Lower leg skin (tissue), 4 donors: ENCODE data around the gene NF2. TPM values are rescaled to one million over a fixed set of nuclear protein-coding genes. Genes with fewer than 3 reads are reported as not detected.

Experiments
- DNase-seq, 2 donors: peaks; one replicate each; pipeline ENCODE4 v3.0.0-alpha.2; 2019; ENCODE audit warnings: low spot score in 2 of 2
- H3K4me3 ChIP-seq: fragments of 200-600 bp; sonication (generic); 2 replicates; pipeline ENCODE4 v1.5.1; 2017; ENCODE audit warnings: mild to moderate bottlenecking, low read depth; ENCODE audit not compliant: poor library complexity, severe bottlenecking
- CTCF ChIP-seq, 3 donors: fragments of 450-650 bp; IDR thresholded peaks; one replicate each; pipeline ENCODE4 v1.5.1; 2016; ENCODE audit warnings: antibody characterized with exemption in 3 of 3, mild to moderate bottlenecking in 3 of 3, moderate library complexity in 2 of 3
- POLR2A ChIP-seq, 2 donors: fragments of 450-650 bp; IDR thresholded peaks; one replicate each; pipeline ENCODE4 v1.6.1; 2016 to 2017; ENCODE audit warnings: antibody characterized with exemption in 2 of 2, mild to moderate bottlenecking in 1 of 2, moderate library complexity in 1 of 2
- WGBS, 2 donors: methylation state at CpG; one replicate each; pipeline ENCODE4 v1.1.5; 2018; 5-methylcytosine and 5-hydroxymethylcytosine counted together
- intact Hi-C: fragments of 100-400 bp; cut with DNase I; formaldehyde crosslinking; loops from one replicate; pipeline ENCODE4 v1.15.0; 2023; ENCODE audit warnings: low total_unique reads
- total RNA-seq, 4 donors: library from RNA; depleted of rRNA; stranded (reverse); fragments of >200 nt; gene quantifications; one replicate each; pipeline ENCODE4 v1.1.0, GENCODE V29; 2016

Gene NF2
- total RNA-seq, 4 donors from 2014 or later, result 16.7 to 32.0 (median 25.2) TPM

DNA sequence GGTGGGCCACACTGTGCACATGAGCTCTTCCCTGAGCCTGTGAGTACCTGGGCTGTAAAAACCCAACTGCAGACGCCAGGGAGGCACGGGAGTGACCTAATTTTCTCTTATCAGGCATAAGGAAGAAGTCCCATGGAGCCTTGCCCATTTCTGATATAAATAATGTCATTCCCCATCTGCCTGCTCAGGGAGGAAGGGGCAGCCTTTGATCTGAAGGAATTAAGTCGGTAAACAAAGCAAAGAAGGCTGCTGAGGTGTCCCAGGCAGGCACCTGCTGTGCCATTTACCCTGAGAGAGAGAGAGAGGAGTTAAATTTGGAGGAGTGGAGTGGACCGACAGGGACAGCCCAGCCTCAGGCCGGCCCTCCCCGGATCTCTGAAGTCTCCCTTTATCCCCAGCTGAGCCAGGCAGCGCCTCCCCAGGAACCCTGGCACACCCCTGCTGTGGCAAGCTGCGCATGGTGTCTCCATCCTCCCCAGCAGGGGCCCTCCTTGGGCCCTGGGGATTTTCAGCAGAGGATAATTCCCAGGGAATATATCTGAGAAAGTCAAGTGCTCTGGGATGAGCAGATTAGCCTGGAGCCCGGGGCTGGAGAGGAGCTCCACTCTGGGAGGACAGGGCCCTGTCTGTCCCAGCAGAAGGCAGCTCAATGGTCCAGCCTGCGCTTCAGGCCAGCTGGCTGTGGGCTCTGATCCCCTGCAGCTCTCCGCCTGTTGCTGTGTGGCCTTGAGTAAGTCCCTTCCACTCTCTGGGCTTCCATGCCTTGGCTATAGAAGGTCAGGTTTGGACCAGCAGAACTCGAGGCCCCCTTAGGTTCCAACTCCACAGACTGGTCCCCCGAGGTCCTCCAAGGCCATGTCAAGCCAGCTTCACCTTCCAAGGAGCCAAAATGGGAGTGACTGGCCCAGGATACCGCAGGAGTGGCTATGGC, 98.8 kb downstream of the NF2 start:
- 26 to 43% methylated on average over 12 to 14 of the region's 14 CpGs for WGBS, 2 donors
- intact Hi-C loops, result no loop called here
- no peak for DNase-seq

DNA sequence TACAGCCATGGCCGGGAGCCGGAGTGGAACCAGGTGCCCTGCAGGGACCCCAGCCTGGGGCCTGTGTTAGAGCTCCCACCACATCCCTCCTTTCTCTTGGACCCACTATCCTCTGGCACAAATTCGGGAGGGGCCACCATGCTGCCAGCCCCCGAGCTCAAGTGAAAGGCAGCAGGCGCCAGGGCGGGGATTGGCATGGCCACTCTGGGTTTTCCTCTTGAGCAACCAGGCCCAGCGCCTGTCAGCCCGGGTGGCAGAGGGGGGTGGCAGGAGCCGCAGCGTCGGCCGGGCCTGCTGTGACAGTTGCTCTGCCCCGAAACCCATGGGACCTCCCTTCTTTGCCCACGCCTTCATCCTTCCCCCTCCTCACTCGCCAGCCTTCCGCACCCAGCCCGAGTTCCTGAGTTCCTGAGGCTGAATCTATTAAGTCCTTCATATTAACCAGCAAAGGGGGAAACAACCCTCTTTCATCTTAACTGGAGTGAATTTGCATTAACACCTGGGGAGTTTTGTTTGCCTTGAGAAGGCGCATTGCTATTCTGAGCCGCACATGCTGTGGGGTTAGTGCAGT, 99.6 kb downstream of the NF2 start:
- 23 to 24% methylated on average over 19 of the region's 19 CpGs for WGBS, 2 donors

More for the DNA sequence above, 98.8 kb downstream of the NF2 start:
- H3K4me3 ChIP-seq, result no peak overlapping the region
- no peak for TF ChIP-seq CTCF (IDR thresholded peaks at IDR 0.05)
- no peak for TF ChIP-seq POLR2A (IDR thresholded peaks at IDR 0.05)

GRCh38 chr22:29703569-29704195, 100.2 kb downstream of the NF2 start:
- no peak overlapping the region for H3K4me3 ChIP-seq
- 40 to 64% methylated on average over 5 to 7 of the region's 7 CpGs for WGBS, 2 donors

More for the DNA sequence above, 99.6 kb downstream of the NF2 start:
- no peak for DNase-seq
- TF ChIP-seq CTCF (IDR thresholded peaks at IDR 0.05) (no peak), POLR2A (IDR thresholded peaks at IDR 0.05) (no peak)
- H3K4me3 ChIP-seq, result no peak overlapping the region
- intact Hi-C loops, result no loop called here

DNA sequence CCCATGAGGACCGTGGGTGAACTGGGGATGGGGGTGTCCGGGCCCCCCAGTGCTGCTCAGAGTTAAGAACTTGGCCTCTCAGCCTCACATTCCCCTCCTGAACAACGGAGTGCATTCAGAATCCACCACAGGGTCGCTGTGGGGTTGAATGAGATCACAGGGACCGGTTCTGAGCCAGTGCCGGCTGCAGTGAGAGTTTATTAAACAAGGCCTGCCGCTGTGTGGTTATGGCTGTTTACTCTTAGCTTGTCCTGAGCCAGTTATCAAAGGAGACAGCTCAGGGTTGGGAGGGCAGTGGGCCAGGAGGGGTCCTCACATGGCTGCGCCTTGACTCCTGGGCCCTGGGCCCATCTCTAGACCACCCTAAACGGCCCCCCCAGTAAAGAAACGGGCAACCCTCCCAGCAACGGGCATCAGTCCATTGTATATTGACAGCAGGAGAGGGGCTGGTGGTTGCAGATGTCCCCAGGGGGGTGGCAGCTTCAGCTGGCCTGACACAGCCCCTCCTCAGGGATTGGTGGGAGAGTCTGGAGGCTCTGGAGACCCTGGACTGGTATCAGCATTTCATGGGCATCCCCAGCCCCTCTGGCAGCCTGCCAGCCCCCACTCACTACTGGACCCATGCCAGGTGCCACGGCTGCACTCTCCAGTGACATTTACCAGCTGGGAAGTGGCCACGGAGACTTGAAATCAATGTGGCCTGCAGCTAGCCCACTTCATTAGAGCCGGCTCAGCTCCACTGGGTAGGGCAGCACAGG, 101.3 kb downstream of the NF2 start:
- no peak for DNase-seq
- TF ChIP-seq POLR2A (IDR thresholded peaks at IDR 0.05), result no peak
- H3K4me3 ChIP-seq, result no peak overlapping the region
- intact Hi-C loops, result no loop called here
- 28 to 43% methylated on average over 11 to 14 of the region's 14 CpGs for WGBS, 2 donors

More at GRCh38 chr22:29703569-29704195, 100.2 kb downstream of the NF2 start:
- no peak for DNase-seq
- TF ChIP-seq CTCF (IDR thresholded peaks at IDR 0.05), result no peak
- no peak for TF ChIP-seq POLR2A (IDR thresholded peaks at IDR 0.05)
- intact Hi-C loops, result no loop called here

DNA sequence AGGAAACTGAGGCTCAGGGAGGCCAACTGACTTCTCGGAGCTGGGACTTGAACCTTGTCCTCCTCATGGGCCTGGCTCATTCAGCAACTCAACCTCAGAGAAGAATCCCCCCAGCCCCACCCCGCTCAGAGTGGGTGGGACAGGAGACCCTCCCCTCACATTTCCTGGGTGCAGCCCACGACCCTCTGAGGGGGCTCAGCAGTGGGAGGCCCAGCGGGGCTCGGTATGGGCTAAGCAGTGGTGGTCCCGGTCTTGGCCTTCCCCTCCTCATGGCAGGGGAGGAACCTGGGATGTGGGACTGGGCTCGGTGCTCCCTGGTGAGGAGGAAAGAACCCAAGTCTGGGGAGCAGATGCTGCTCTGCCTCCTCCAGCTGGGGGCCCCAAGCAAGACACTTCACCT, 102.2 kb downstream of the NF2 start:
- 78 to 80% methylated on average over 7 of the region's 7 CpGs for WGBS, 2 donors
- DNase-seq, result no peak
- TF ChIP-seq CTCF (IDR thresholded peaks at IDR 0.05) (no peak), POLR2A (IDR thresholded peaks at IDR 0.05) (no peak)
- H3K4me3 ChIP-seq, result no peak overlapping the region
- intact Hi-C loops, result no loop called here
